IMR-90 (cell line): ENCODE measurements around the gene KAT6B. TPM values are rescaled to one million over a fixed set of nuclear protein-coding genes. Genes with fewer than 3 reads are reported as not detected.

Source experiments
- CTCF ChIP-seq: conservative IDR thresholded peaks from 2 replicates; pipeline ENCODE4 v1.5.1; 2012; ENCODE audit warnings: mild to moderate bottlenecking, low read depth, low read length, improper control_type of control experiment
- FOS ChIP-seq: fragments of 150-350 bp; IDR thresholded peaks from 2 replicates; pipeline ENCODE4 v1.6.1; 2016; ENCODE audit warnings: low read depth, low read length
- RAD21 ChIP-seq: IDR thresholded peaks from 2 replicates; pipeline ENCODE4 v1.6.1; 2012; ENCODE audit warnings: low read length, improper control_type of control experiment
- polyA plus RNA-seq, 3 experiments: library from polyadenylated mRNA; depleted of rRNA; stranded (reverse); fragments of >200 nt; gene quantifications; 2 replicates each; pipeline ENCODE4 v1.2.3, GENCODE V29; 2012; ENCODE audit warnings: low replicate concordance in 1 of 3
- total RNA-seq: library from RNA; depleted of rRNA; stranded (reverse); fragments of >200 nt; gene quantifications from 2 replicates; pipeline ENCODE4 v1.2.3, GENCODE V29; 2012

The KAT6B gene
- total and polyA plus RNA-seq, 2 of the 4 experiments (the other 2 are of a cell fraction) = 8.8 to 28.1 TPM

GRCh38 chr10:74925708-74926107 lies 99.3 kb downstream of the KAT6B start (continued):
- TF ChIP-seq CTCF (no peak), RAD21 (no peak), FOS (no peak)
